Smooth muscle cell (in vitro differentiated cells): ENCODE measurements around the gene PEX14. TPM values are rescaled to one million over a fixed set of nuclear protein-coding genes. Genes with fewer than 3 reads are reported as not detected.

Experiments
- DNase-seq: peaks from one replicate; lab custom pipeline; 2025; ENCODE audit not compliant: unreplicated experiment; lab: John Stamatoyannopoulos, UW
- H2AFZ ChIP-seq: fragments of 200-600 bp; sonication (generic); 2 replicates; pipeline ENCODE4 v1.6.0; 2016; ENCODE audit warnings: antibody characterized with exemption, low read depth, mild to moderate bottlenecking
- H3F3A ChIP-seq: fragments of 200-600 bp; sonication (generic); 2 replicates; pipeline ENCODE4 v1.6.0; 2017; ENCODE audit warnings: antibody characterized with exemption, low read depth
- H3K27ac ChIP-seq: fragments of 200-600 bp; sonication (generic); 2 replicates; pipeline ENCODE4 v1.5.1; 2016; ENCODE audit warnings: low read depth, mild to moderate bottlenecking
- H3K27me3 ChIP-seq: fragments of 200-600 bp; sonication (generic); 2 replicates; pipeline ENCODE4 v1.6.1; 2016; ENCODE audit warnings: low read depth, mild to moderate bottlenecking
- H3K36me3 ChIP-seq: fragments of 200-600 bp; sonication (generic); 2 replicates; pipeline ENCODE4 v1.5.1; 2016; ENCODE audit warnings: low read depth
- H3K4me1 ChIP-seq: fragments of 200-600 bp; sonication (generic); 2 replicates; pipeline ENCODE4 v1.5.1; 2016; ENCODE audit warnings: low read depth
- H3K4me2 ChIP-seq: fragments of 200-600 bp; sonication (generic); 2 replicates; pipeline ENCODE4 v1.6.0; 2016; ENCODE audit warnings: mild to moderate bottlenecking
- H3K4me3 ChIP-seq: fragments of 200-600 bp; sonication (generic); 2 replicates; pipeline ENCODE4 v1.5.1; 2016; ENCODE audit warnings: mild to moderate bottlenecking
- H3K79me2 ChIP-seq: fragments of 200-600 bp; sonication (generic); 2 replicates; pipeline ENCODE4 v1.6.0; 2016; ENCODE audit warnings: low read depth, mild to moderate bottlenecking
- H3K9ac ChIP-seq: fragments of 200-600 bp; sonication (generic); 2 replicates; pipeline ENCODE4 v1.6.0; 2016; ENCODE audit warnings: low read depth
- H3K9me3 ChIP-seq: fragments of 200-600 bp; sonication (generic); replicated peaks from 2 replicates; pipeline ENCODE4 v1.5.1; 2016; ENCODE audit warnings: low read depth
- H4K20me1 ChIP-seq: fragments of 200-600 bp; sonication (generic); 2 replicates; pipeline ENCODE4 v1.6.0; 2016; ENCODE audit warnings: low read depth
- CTCF ChIP-seq: fragments of 200-600 bp; sonication (generic); IDR thresholded peaks from 2 replicates; pipeline ENCODE4 v1.5.1; 2017; ENCODE audit warnings: borderline replicate concordance, mild to moderate bottlenecking, antibody characterized with exemption; ENCODE audit not compliant: insufficient read depth, poor library complexity, severe bottlenecking
- WGBS: methylation state at CpG from one replicate; pipeline ENCODE4 v1.1.7; 2016; ENCODE audit warnings: low lambda C conversion rate; 5-methylcytosine and 5-hydroxymethylcytosine counted together
- polyA plus RNA-seq: library from polyadenylated mRNA; unstranded; fragments of >200 nt; fragmentation: Nextera tagmentation; extraction: Ambion mirVana; gene quantifications from 2 replicates; pipeline ENCODE4 v1.2.1, GENCODE V29; 2016
- total RNA-seq: library from RNA; depleted of rRNA; stranded (reverse); fragments of >200 nt; gene quantifications from 2 replicates; pipeline ENCODE4 v1.2.3, GENCODE V29; 2014

The PEX14 gene
- total and polyA plus RNA-seq, 2 experiments from 2014 or later = 14.2 to 15.2 TPM

- H3K79me2 ChIP-seq = no peaks in the 10 kb centered on the region
- H2AFZ ChIP-seq = no peak overlapping the region
- H3K9ac ChIP-seq = no peak overlapping the region
- H3K27ac ChIP-seq = no peak overlapping the region
- no peaks in the 10 kb centered on the region for H3K27me3 ChIP-seq
- H3F3A ChIP-seq = no peaks in the 10 kb centered on the region
- H3K4me1 ChIP-seq = peaks cover 25% of the 10 kb centered on the region
- no peaks in the 10 kb centered on the region for H4K20me1 ChIP-seq
- H3K9me3 ChIP-seq = no peaks in the 10 kb centered on the region
- 93% methylated on average over 35 of the region's 36 CpGs for WGBS
- H3K4me3 ChIP-seq = no peak overlapping the region
- H3K4me2 ChIP-seq = no peak overlapping the region
- no peaks in the 10 kb centered on the region for H3K36me3 ChIP-seq
- no peak for DNase-seq
- no peak for TF ChIP-seq CTCF
Observed at GRCh38 chr1:10665930-10666850, 191.4 kb downstream of the PEX14 start.

GRCh38 chr1:10667861-10668761, 193.4 kb downstream of the PEX14 start:
- Histone ChIP-seq H3K9ac (no peak overlapping the region), H3K4me1 (peaks cover 25% of the 10 kb centered on the region), H3K27me3 (no peaks in the 10 kb centered on the region), H3K4me2 (no peak overlapping the region), H3K79me2 (no peaks in the 10 kb centered on the region), H3F3A (no peaks in the 10 kb centered on the region), H3K4me3 (no peak overlapping the region), H3K27ac (no peak overlapping the region), H4K20me1 (no peaks in the 10 kb centered on the region), H3K36me3 (no peaks in the 10 kb centered on the region), H3K9me3 (no peaks in the 10 kb centered on the region), H2AFZ (no peak overlapping the region)
- no peak for TF ChIP-seq CTCF
- 89% methylated on average over 27 of the region's 40 CpGs for WGBS
- DNase-seq = no peak

GRCh38 chr1:10669570-10669969, 194.8 kb downstream of the PEX14 start:
- H3K4me2 ChIP-seq = no peak overlapping the region
- no peak for TF ChIP-seq CTCF
- WGBS = 82% methylated on average over 10 of the region's 12 CpGs

More at GRCh38 chr1:10669570-10669969, 194.8 kb downstream of the PEX14 start:
- H2AFZ ChIP-seq = no peak overlapping the region
- peaks cover 13% of the 10 kb centered on the region for H3K4me1 ChIP-seq
- no peaks in the 10 kb centered on the region for H3K79me2 ChIP-seq
- H4K20me1 ChIP-seq = no peaks in the 10 kb centered on the region
- H3K27ac ChIP-seq = no peak overlapping the region
- no peak overlapping the region for H3K9ac ChIP-seq
- DNase-seq = no peak
- H3K36me3 ChIP-seq = no peaks in the 10 kb centered on the region
- no peaks in the 10 kb centered on the region for H3F3A ChIP-seq
- no peaks in the 10 kb centered on the region for H3K9me3 ChIP-seq
- H3K27me3 ChIP-seq = no peaks in the 10 kb centered on the region
- no peak overlapping the region for H3K4me3 ChIP-seq
